GM23248 (cell line): ENCODE results near the gene TENT4A.

Experiments
- EZH2 ChIP-seq: fragments of 200-600 bp; sonication (generic); IDR thresholded peaks from 2 replicates; pipeline ENCODE4 v1.6.1; 2018; ENCODE audit warnings: antibody characterized with exemption, mild to moderate bottlenecking; ENCODE audit not compliant: insufficient read depth, poor library complexity, severe bottlenecking
- EZH2phosphoT487 ChIP-seq: fragments of 200-600 bp; sonication (generic); IDR thresholded peaks from 2 replicates; pipeline ENCODE4 v1.6.1; 2018; ENCODE audit warnings: antibody characterized with exemption, moderate library complexity, mild to moderate bottlenecking, low read depth; ENCODE audit not compliant: insufficient read depth

DNA sequence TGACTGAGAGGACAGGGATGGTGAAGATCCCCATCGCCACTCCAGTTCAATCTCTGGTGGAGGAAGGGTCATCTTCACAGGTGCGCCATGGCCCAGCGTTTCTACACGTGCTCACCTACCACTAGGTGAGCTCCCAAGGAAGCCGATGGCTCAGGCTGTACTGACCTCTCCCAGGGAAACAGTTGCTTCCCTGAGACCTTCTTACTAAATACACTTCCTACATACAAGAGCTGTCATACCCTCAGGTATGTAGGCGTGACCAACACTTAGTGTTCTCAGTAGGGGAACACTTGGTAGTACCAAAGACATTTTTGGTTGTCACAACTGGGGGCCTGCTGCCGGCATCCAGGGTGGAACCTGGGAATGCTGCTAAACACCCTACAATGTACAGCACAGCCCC is 75.2 kb downstream of the TENT4A start:
- TF ChIP-seq EZH2 (no peak), EZH2phosphoT487 (no peak)
